NT2/D1 (cell line): ENCODE results near the gene SLC16A6.

ENCODE experiments used
- SUZ12 ChIP-seq: IDR thresholded peaks from 2 replicates; pipeline ENCODE4 v1.6.1; 2011; ENCODE audit not compliant: insufficient read length, insufficient read depth; ENCODE audit errors: extremely low read depth
- YY1 ChIP-seq: IDR thresholded peaks from 2 replicates; pipeline ENCODE4 v1.6.1; 2011; ENCODE audit not compliant: insufficient read length, insufficient read depth
- ZNF274 ChIP-seq: IDR thresholded peaks from 2 replicates; pipeline ENCODE4 v1.6.1; 2011; ENCODE audit warnings: mild to moderate bottlenecking, low read depth, low read length

- no peak for TF ChIP-seq YY1
- TF ChIP-seq SUZ12: no peak
- TF ChIP-seq ZNF274: no peak
Observed at GRCh38 chr17:68221786-68222185, 69.1 kb downstream of the SLC16A6 start.
